SU-DHL-6 (cell line): Measurements from ENCODE around the gene DHFR2.

Experiments
- H2AFZ ChIP-seq: fragments of 200-600 bp; sonication (generic); 2 replicates; pipeline ENCODE4 v1.6.1; 2014; ENCODE audit warnings: low read depth, mild to moderate bottlenecking, moderate library complexity, mixed read lengths, antibody characterized with exemption, low read length; ENCODE audit not compliant: severe bottlenecking
- H3F3A ChIP-seq: fragments of 200-600 bp; shearing (Covaris generic); 2 replicates; pipeline ENCODE4 v1.6.0; 2016; ENCODE audit warnings: antibody characterized with exemption, mild to moderate bottlenecking; ENCODE audit not compliant: insufficient read depth
- H3K27ac ChIP-seq: fragments of 200-600 bp; sonication (generic); 2 replicates; pipeline ENCODE4 v1.5.1; 2016; ENCODE audit warnings: low read depth, mild to moderate bottlenecking, low read length, moderate library complexity, mixed read lengths
- H3K27me3 ChIP-seq: fragments of 200-600 bp; sonication (generic), shearing (Covaris generic); 2 replicates; pipeline ENCODE4 v1.6.0; 2014; ENCODE audit warnings: mild to moderate bottlenecking, low read length
- H3K36me3 ChIP-seq: fragments of 200-600 bp; sonication (generic); 2 replicates; pipeline ENCODE4 v1.6.1; 2014; ENCODE audit warnings: mild to moderate bottlenecking, low read length, mixed read lengths
- H3K4me2 ChIP-seq: fragments of 300-600, 200-600 bp; shearing (Covaris generic), sonication (generic); 2 replicates; pipeline ENCODE4 v1.6.0; 2014; ENCODE audit warnings: low read length, low read depth, mild to moderate bottlenecking; ENCODE audit not compliant: poor library complexity, severe bottlenecking
- H3K4me3 ChIP-seq: fragments of 200-600 bp; sonication (generic); 2 replicates; pipeline ENCODE4 v1.5.1; 2014; ENCODE audit warnings: antibody characterized with exemption, low read length, mild to moderate bottlenecking, mixed read lengths; ENCODE audit not compliant: insufficient read depth, poor library complexity, severe bottlenecking
- H3K79me2 ChIP-seq: fragments of 200-600 bp; sonication (generic); 2 replicates; pipeline ENCODE4 v1.6.1; 2014; ENCODE audit warnings: mild to moderate bottlenecking, low read length, moderate library complexity; ENCODE audit not compliant: insufficient read depth
- H3K9ac ChIP-seq: fragments of 200-600 bp; sonication (generic); 2 replicates; pipeline ENCODE4 v1.7.0; 2014; ENCODE audit warnings: mild to moderate bottlenecking, low read length
- H3K9me2 ChIP-seq: fragments of 200-600 bp; sonication (generic); replicated peaks from 2 replicates; pipeline ENCODE4 v1.6.1; 2014; ENCODE audit warnings: low read length; ENCODE audit not compliant: insufficient read depth
- H3K9me3 ChIP-seq: fragments of 200-600 bp; sonication (generic); 2 replicates; pipeline ENCODE4 v1.6.1; 2014; ENCODE audit warnings: low read length, mixed read lengths; ENCODE audit not compliant: insufficient read depth
- H4K20me1 ChIP-seq: fragments of 200-600 bp; sonication (generic); 2 replicates; pipeline ENCODE4 v1.6.1; 2014; ENCODE audit warnings: low read depth, mild to moderate bottlenecking, antibody characterized with exemption, low read length, moderate library complexity, mixed read lengths
- EZH2phosphoT487 ChIP-seq: fragments of 200-600 bp; sonication (generic), shearing (Covaris generic); conservative IDR thresholded peaks from 2 replicates; pipeline ENCODE4 v1.6.1; 2018; ENCODE audit warnings: mild to moderate bottlenecking, antibody characterized with exemption, low read length, moderate library complexity, mixed read lengths
- TF ChIP-seq, protein P1 (sequence below): fragments of 200-600 bp; sonication (generic); IDR thresholded peaks from one replicate; pipeline ENCODE4 v1.5.1; 2017; ENCODE audit warnings: antibody characterized with exemption, mild to moderate bottlenecking, low read length, moderate library complexity; ENCODE audit not compliant: insufficient read depth, poor library complexity, severe bottlenecking

Gene DHFR2

DNA sequence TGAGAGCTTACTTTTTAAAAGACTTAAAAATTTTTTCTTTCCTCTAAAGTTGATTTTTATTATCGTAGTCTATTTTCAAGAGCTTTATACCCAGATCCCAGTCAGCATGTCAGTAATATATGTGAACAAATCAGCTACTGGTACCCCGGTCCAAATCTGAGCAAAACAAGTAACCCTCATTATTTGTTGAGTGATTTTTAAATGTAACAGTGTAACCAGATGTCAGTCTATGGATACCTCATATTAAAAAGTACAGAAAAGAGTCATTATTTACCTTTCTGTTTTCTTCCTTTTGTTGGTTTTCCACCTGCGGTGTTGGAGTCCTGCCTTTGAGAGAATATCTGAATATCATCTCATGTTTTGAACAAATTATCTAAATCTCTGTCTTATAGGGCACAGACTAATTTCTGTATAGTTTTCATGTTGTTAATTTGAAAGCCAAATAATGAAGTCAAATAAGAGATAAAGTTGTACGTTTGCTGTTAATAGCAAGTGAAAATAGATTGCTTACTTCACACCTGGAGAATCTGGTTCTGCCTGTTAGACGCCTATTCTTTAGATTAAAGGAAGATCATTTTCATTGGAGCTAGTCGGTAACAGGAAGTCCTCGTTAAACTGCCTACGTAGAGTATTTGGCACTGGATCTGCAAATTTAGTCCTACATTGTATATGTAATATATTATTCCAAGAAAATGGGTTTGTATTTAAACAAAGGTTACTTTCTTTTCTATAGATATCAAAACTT lies 34.5 kb downstream of the DHFR2 start, which contains the start of gene STX19:
STX19 (minus strand) TSS at position 505 of the 745 bp plus-strand sequence. CDS start 13,328 bp downstream, outside the sequence.
- H3K27ac ChIP-seq: no peak within 1 kb of the TSS

DNA sequence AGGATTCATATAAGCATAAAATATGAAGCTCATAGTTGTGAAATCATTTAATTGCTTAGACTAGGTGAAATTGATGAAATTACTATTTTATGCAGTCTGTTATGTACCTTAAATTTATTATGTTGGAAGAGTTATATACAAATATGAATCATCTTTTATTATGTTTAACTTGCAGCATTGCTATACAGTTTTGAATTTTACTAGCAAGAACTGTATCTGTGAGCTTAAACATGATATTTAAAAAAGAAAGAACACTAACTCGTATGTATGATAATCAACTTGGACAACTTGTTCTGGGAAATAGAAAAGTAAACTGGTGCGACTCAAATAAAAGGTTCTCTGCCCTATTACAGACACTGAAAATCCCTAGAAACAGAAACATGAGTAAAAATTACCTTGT lies 36.1 kb downstream of the DHFR2 start:
- Histone ChIP-seq H3K9ac (no peak overlapping the region), H2AFZ (no peak overlapping the region), H3K9me3 (no peaks in the 10 kb centered on the region), H3F3A (no peaks in the 10 kb centered on the region; the same call in 1 of the 2 replicates), H3K4me3 (no peak overlapping the region), H3K27me3 (no peaks in the 10 kb centered on the region), H3K79me2 (no peaks in the 10 kb centered on the region), H3K36me3 (no peaks in the 10 kb centered on the region), H3K9me2 (no peaks in the 10 kb centered on the region), H3K4me2 (no peak overlapping the region), H4K20me1 (no peaks in the 10 kb centered on the region), H3K27ac (no peak overlapping the region)
- TF ChIP-seq, protein P1, sequence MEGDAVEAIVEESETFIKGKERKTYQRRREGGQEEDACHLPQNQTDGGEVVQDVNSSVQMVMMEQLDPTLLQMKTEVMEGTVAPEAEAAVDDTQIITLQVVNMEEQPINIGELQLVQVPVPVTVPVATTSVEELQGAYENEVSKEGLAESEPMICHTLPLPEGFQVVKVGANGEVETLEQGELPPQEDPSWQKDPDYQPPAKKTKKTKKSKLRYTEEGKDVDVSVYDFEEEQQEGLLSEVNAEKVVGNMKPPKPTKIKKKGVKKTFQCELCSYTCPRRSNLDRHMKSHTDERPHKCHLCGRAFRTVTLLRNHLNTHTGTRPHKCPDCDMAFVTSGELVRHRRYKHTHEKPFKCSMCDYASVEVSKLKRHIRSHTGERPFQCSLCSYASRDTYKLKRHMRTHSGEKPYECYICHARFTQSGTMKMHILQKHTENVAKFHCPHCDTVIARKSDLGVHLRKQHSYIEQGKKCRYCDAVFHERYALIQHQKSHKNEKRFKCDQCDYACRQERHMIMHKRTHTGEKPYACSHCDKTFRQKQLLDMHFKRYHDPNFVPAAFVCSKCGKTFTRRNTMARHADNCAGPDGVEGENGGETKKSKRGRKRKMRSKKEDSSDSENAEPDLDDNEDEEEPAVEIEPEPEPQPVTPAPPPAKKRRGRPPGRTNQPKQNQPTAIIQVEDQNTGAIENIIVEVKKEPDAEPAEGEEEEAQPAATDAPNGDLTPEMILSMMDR: no peak
- no peak for TF ChIP-seq EZH2phosphoT487

More for the DNA sequence above, 34.5 kb downstream of the DHFR2 start, which contains the start of gene STX19:
- no peaks in the 10 kb centered on the region for H3K9me3 ChIP-seq
- no peaks in the 10 kb centered on the region for H3K79me2 ChIP-seq
- no peaks in the 10 kb centered on the region; the same call in 1 of the 2 replicates for H3F3A ChIP-seq
- no peak within 1 kb of the TSS for H2AFZ ChIP-seq
- H4K20me1 ChIP-seq: no peaks in the 10 kb centered on the region
- TF ChIP-seq, protein P1: no peak
- no peak for TF ChIP-seq EZH2phosphoT487
- H3K9me2 ChIP-seq: no peaks in the 10 kb centered on the region
- H3K36me3 ChIP-seq: no peaks in the 10 kb centered on the region
- no peak within 1 kb of the TSS for H3K4me3 ChIP-seq
- H3K4me2 ChIP-seq: no peak within 1 kb of the TSS
- H3K27me3 ChIP-seq: no peaks in the 10 kb centered on the region
- H3K9ac ChIP-seq: no peak within 1 kb of the TSS

DNA sequence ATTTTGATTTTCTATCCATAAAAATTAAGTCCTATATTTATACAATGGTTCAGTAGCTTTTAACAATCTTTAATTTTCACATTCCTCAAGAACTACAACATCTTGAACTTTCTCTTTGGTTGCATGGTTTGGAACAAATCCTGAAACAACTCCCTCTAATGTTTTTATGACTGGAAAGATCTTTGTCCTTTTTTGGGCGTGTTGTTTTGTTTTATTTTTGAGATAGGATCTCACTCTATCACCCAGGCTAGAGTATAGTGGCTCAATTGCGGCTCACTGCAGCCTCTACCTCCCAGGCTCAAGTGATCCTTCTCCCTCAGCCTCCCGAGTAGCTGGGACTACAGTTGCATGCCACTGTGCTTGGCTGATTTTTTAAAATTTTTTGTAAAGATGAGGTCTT lies 38.3 kb downstream of the DHFR2 start:
- Histone ChIP-seq H4K20me1 (no peaks in the 10 kb centered on the region), H3K4me3 (no peak overlapping the region), H3K27ac (no peak overlapping the region), H3K36me3 (no peaks in the 10 kb centered on the region), H3K9ac (no peak overlapping the region), H3K9me2 (no peaks in the 10 kb centered on the region), H3K9me3 (no peaks in the 10 kb centered on the region), H3K79me2 (no peaks in the 10 kb centered on the region), H2AFZ (no peak overlapping the region), H3K27me3 (no peaks in the 10 kb centered on the region), H3F3A (no peaks in the 10 kb centered on the region; the same call in 1 of the 2 replicates), H3K4me2 (no peak overlapping the region)
- TF ChIP-seq, protein P1: no peak
- no peak for TF ChIP-seq EZH2phosphoT487
